KMS-11 (cell line): Measurements from ENCODE around the gene SYNC.
"Not testable (repeated sequence)": the region's sequence is repeated elsewhere in the genome, so short reads cannot be mapped to it uniquely, and the experiment has no call there.

Experiments used
- H2AFZ ChIP-seq: fragments of 200-600 bp; sonication (generic); 2 replicates; pipeline ENCODE4 v1.6.1; 2016; ENCODE audit warnings: antibody characterized with exemption, mixed run types, low read depth
- H3K27ac ChIP-seq: fragments of 200-600 bp; sonication (generic); 2 replicates; pipeline ENCODE4 v1.6.1; 2016; ENCODE audit warnings: mild to moderate bottlenecking, mixed run types
- H3K27me3 ChIP-seq: fragments of 200-600 bp; sonication (generic); 2 replicates; pipeline ENCODE4 v1.6.1; 2017; ENCODE audit warnings: mild to moderate bottlenecking, low read depth, mixed run types, moderate library complexity; ENCODE audit not compliant: insufficient read depth
- H3K36me3 ChIP-seq: fragments of 200-600 bp; sonication (generic); 2 replicates; pipeline ENCODE4 v1.6.1; 2017; ENCODE audit warnings: mild to moderate bottlenecking, mixed run types; ENCODE audit not compliant: insufficient read depth
- H3K4me1 ChIP-seq: fragments of 200-600 bp; sonication (generic); 2 replicates; pipeline ENCODE4 v1.6.1; 2016; ENCODE audit warnings: mild to moderate bottlenecking, low read depth, mixed run types; ENCODE audit not compliant: poor library complexity, severe bottlenecking
- H3K4me2 ChIP-seq: fragments of 200-600 bp; sonication (generic); 2 replicates; pipeline ENCODE4 v1.7.0; 2016; ENCODE audit warnings: mild to moderate bottlenecking, mixed run types
- H3K4me3 ChIP-seq: fragments of 200-600 bp; sonication (generic); IDR thresholded peaks from 2 replicates; pipeline ENCODE4 v1.6.1; 2017; ENCODE audit warnings: low read depth, low read length, mixed read lengths; ENCODE audit not compliant: insufficient read depth
- H3K79me2 ChIP-seq: fragments of 200-600 bp; sonication (generic); 2 replicates; pipeline ENCODE4 v1.6.1; 2016; ENCODE audit warnings: low read depth, mixed run types; ENCODE audit not compliant: insufficient read depth
- H3K9ac ChIP-seq: fragments of 200-600 bp; sonication (generic); 2 replicates; pipeline ENCODE4 v1.6.1; 2016; ENCODE audit warnings: mild to moderate bottlenecking, mixed run types
- H4K20me1 ChIP-seq: fragments of 200-600 bp; sonication (generic); 2 replicates; pipeline ENCODE4 v1.6.1; 2016; ENCODE audit warnings: mild to moderate bottlenecking, mixed run types; ENCODE audit not compliant: insufficient read depth
- CTCF ChIP-seq: fragments of 200-600 bp; sonication (generic); conservative IDR thresholded peaks from 2 replicates; pipeline ENCODE4 v1.6.1; 2017; ENCODE audit warnings: low read depth, mild to moderate bottlenecking, antibody characterized with exemption, low read length, moderate library complexity, mixed read lengths

Gene SYNC

GRCh38 chr1:32676945-32677344 lies 25.6 kb downstream of the SYNC start:
- no peak overlapping the region for H3K27ac ChIP-seq
- H3K79me2 ChIP-seq: no peaks in the 10 kb centered on the region; the same call in 1 of the 2 replicates
- no peak overlapping the region for H3K4me3 ChIP-seq
- H3K27me3 ChIP-seq: no peaks in the 10 kb centered on the region
- H3K36me3 ChIP-seq: peaks cover 14% of the 10 kb centered on the region; the same call in 1 of the 2 replicates
- no peaks in the 10 kb centered on the region for H3K4me1 ChIP-seq
- no peak overlapping the region for H2AFZ ChIP-seq
- H4K20me1 ChIP-seq: no peaks in the 10 kb centered on the region
- H3K9ac ChIP-seq: no peak overlapping the region
- no peak overlapping the region for H3K4me2 ChIP-seq
- TF ChIP-seq CTCF: no peak

GRCh38 chr1:32668716-32669115 lies 33.9 kb downstream of the SYNC start:
- H3K27me3 ChIP-seq, H3K4me3 ChIP-seq, H3K27ac ChIP-seq, H3K9ac ChIP-seq, H3K4me1 ChIP-seq, H4K20me1 ChIP-seq, H2AFZ ChIP-seq, H3K4me2 ChIP-seq: not testable (repeated sequence)
- H3K36me3 ChIP-seq: peaks cover 17% of the 10 kb centered on the region; the same call in 1 of the 2 replicates
- peaks cover 25% of the 10 kb centered on the region for H3K79me2 ChIP-seq

GRCh38 chr1:32666901-32667566 lies 35.5 kb downstream of the SYNC start:
- no peaks in the 10 kb centered on the region for H3K27me3 ChIP-seq
- no peaks in the 10 kb centered on the region for H3K4me1 ChIP-seq
- peaks cover 32% of the 10 kb centered on the region for H3K79me2 ChIP-seq
- peaks cover 19% of the 10 kb centered on the region; the same call in 1 of the 2 replicates for H3K36me3 ChIP-seq
- no peak overlapping the region for H3K9ac ChIP-seq
- no peak overlapping the region for H3K4me2 ChIP-seq
- H4K20me1 ChIP-seq: no peaks in the 10 kb centered on the region; the same call in none of the 2 replicates
- no peak for TF ChIP-seq CTCF
- H3K4me3 ChIP-seq: no peak overlapping the region
- no peak overlapping the region for H3K27ac ChIP-seq
- H2AFZ ChIP-seq: no peak overlapping the region

GRCh38 chr1:32665915-32666314 lies 36.7 kb downstream of the SYNC start:
- Histone ChIP-seq H3K4me3 (no peak overlapping the region), H4K20me1 (no peaks in the 10 kb centered on the region; the same call in none of the 2 replicates), H3K79me2 (peaks cover 43% of the 10 kb centered on the region), H3K9ac (no peak overlapping the region), H3K4me1 (no peaks in the 10 kb centered on the region), H3K27me3 (no peaks in the 10 kb centered on the region), H2AFZ (no peak overlapping the region), H3K36me3 (peaks cover 21% of the 10 kb centered on the region; the same call in 1 of the 2 replicates), H3K4me2 (no peak overlapping the region), H3K27ac (no peak overlapping the region)
- no peak for TF ChIP-seq CTCF

- Histone ChIP-seq H3K36me3 (peaks cover 34% of the 10 kb centered on the region), H3K4me1 (peaks cover 8% of the 10 kb centered on the region), H2AFZ (no peak overlapping the region), H3K4me3 (no peak overlapping the region), H3K79me2 (peaks cover 79% of the 10 kb centered on the region), H4K20me1 (0 out of 2 replicates have a peak, but pooled peaks cover 8% of the 10 kb centered on the region), H3K27me3 (no peaks in the 10 kb centered on the region), H3K27ac (no peak overlapping the region), H3K4me2 (no peak overlapping the region), H3K9ac (no peak overlapping the region)
- no peak for TF ChIP-seq CTCF
These were observed 43.0 kb downstream of the SYNC start for GRCh38 chr1:32659581-32659980.
